SH-SY5Y (cell line): ENCODE data around the gene MLC1.

ENCODE experiments used
- GATA2 ChIP-seq: IDR thresholded peaks from 2 replicates; pipeline ENCODE4 v1.6.1; 2011; ENCODE audit warnings: mild to moderate bottlenecking, low read depth, low read length
- GATA3 ChIP-seq: IDR thresholded peaks from 2 replicates; pipeline ENCODE4 v1.6.1; 2011; ENCODE audit warnings: low read depth, mild to moderate bottlenecking, low read length, moderate library complexity

- no peak for TF ChIP-seq GATA2
- TF ChIP-seq GATA3: no peak
Observed at GRCh38 chr22:50117168-50117762, 32.0 kb upstream of the MLC1 start.
